GM12891 (cell line): ENCODE data around the gene RAB4B.
"Not testable (repeated sequence)": the region's sequence is repeated elsewhere in the genome, so short reads cannot be mapped to it uniquely, and the experiment has no call there.

Experiments used
- DNase-seq: peaks from one replicate; pipeline ENCODE4 v3.0.0; 2011; ENCODE audit warnings: low spot score; ENCODE audit not compliant: insufficient read length
- FAIRE-seq: peaks from 2 replicates; lab custom pipeline; 2011; peaks lifted over from hg19 to GRCh38; lab: Jason Lieb, UNC
- PAX5 ChIP-seq: IDR thresholded peaks from 2 replicates; pipeline ENCODE4 v1.6.1; 2011; ENCODE audit warnings: low read length, moderate library complexity, mild to moderate bottlenecking; ENCODE audit not compliant: insufficient read depth, severe bottlenecking
- POLR2A ChIP-seq: IDR thresholded peaks from 2 replicates; pipeline ENCODE4 v1.6.1; 2011; ENCODE audit warnings: low read depth, low read length, control low read depth
- POLR2AphosphoS5 ChIP-seq: IDR thresholded peaks from 2 replicates; pipeline ENCODE4 v1.6.1; 2011; ENCODE audit warnings: low read depth, low read length, control low read depth
- POU2F2 ChIP-seq: IDR thresholded peaks from 2 replicates; pipeline ENCODE4 v1.6.1; 2011; ENCODE audit warnings: low read depth, mild to moderate bottlenecking, control low read depth, low read length, moderate library complexity
- SPI1 ChIP-seq: IDR thresholded peaks from 2 replicates; pipeline ENCODE4 v1.6.1; 2011; ENCODE audit warnings: low read depth, low read length, control low read depth
- TAF1 ChIP-seq: IDR thresholded peaks from 2 replicates; pipeline ENCODE4 v1.6.1; 2011; ENCODE audit warnings: low read depth, low read length, control low read depth

RAB4B gene

GRCh38 chr19:40780582-40780981 is 2.5 kb downstream of the RAB4B start:
- FAIRE-seq (no peak), DNase-seq (no peak)
- TF ChIP-seq TAF1 = no peak
- TF ChIP-seq POLR2AphosphoS5 = no peak
- no peak for TF ChIP-seq POLR2A
- TF ChIP-seq PAX5 = no peak
- no peak for TF ChIP-seq POU2F2
- TF ChIP-seq SPI1 = no peak

DNA sequence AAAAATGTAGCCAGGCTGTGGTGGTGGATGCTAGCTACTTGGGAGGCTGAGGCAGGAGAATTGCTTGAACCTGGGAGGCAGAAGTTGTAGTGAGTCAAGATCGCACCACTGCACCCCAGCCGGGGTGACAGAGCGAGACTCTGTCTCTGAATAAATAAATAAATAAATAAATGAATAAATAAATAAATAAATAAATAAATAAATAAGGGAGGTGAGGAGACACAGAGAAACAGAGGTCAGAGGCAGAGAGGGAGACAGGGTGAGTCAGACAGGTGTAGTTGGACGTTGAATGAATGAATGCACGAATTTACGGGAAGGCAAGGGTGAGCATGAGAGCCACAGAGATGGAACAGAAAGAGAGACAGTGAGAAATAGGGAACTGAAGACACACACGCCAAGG is 3.1 kb downstream of the RAB4B start:
- TF ChIP-seq SPI1 (peak; percentile 31; the same call in 1 of the 2 replicates), POLR2AphosphoS5 (no peak), POLR2A (no peak)
- DNase-seq (no peak), FAIRE-seq (no peak)

GRCh38 chr19:40783711-40784110 is 5.7 kb downstream of the RAB4B start:
- FAIRE-seq = no peak
- DNase-seq = no peak
- no peak for TF ChIP-seq POLR2AphosphoS5
- TF ChIP-seq PAX5 = no peak
- no peak for TF ChIP-seq POLR2A
- TF ChIP-seq TAF1 = no peak
- TF ChIP-seq SPI1 = no peak
- no peak for TF ChIP-seq POU2F2

DNA sequence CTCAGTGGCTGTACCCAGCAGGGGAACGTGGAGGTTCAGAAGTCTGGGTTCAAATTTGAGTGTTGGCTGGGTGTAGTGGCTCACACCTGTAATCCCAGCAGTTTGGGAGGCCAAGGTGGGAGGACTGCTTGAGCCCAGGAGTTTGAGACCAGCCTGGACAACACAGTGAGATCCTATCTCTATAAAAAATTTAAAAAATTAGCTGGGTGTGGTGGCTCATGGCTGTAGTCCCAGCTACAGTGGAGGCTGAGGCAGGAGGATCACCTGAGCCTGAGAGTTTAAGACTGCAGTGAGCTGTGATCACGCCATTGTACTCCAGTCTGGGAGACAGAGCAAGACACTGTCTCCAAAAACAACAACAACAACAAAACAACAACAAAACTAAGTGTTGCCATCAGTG is 6.1 kb downstream of the RAB4B start:
- not testable (repeated sequence) for DNase-seq, FAIRE-seq

DNA sequence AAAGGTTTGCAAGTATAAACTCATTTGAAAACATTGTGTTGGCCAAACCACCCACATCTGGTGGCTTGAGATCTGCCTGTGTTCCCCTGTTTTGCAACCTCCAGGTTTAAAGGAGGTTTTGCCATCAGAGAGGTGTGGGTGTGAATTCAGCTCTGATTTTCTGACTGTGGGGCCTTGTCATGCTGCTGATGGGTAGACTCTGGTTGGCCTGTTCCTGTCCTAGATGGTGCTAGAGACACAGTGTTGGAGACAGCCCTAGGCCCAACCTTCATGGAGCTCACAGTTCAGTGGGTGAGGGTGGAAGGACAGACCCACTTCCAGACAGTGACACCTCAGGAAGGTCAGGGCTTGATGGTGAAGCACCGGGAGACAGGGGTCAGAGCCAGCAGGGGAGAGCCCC is 7.5 kb downstream of the RAB4B start:
- no peak for FAIRE-seq
- no peak for TF ChIP-seq PAX5
- TF ChIP-seq POU2F2 = no peak
- no peak for TF ChIP-seq POLR2A
- no peak for TF ChIP-seq POLR2AphosphoS5
- TF ChIP-seq SPI1 = no peak
- no peak for TF ChIP-seq TAF1
- no peak for DNase-seq

DNA sequence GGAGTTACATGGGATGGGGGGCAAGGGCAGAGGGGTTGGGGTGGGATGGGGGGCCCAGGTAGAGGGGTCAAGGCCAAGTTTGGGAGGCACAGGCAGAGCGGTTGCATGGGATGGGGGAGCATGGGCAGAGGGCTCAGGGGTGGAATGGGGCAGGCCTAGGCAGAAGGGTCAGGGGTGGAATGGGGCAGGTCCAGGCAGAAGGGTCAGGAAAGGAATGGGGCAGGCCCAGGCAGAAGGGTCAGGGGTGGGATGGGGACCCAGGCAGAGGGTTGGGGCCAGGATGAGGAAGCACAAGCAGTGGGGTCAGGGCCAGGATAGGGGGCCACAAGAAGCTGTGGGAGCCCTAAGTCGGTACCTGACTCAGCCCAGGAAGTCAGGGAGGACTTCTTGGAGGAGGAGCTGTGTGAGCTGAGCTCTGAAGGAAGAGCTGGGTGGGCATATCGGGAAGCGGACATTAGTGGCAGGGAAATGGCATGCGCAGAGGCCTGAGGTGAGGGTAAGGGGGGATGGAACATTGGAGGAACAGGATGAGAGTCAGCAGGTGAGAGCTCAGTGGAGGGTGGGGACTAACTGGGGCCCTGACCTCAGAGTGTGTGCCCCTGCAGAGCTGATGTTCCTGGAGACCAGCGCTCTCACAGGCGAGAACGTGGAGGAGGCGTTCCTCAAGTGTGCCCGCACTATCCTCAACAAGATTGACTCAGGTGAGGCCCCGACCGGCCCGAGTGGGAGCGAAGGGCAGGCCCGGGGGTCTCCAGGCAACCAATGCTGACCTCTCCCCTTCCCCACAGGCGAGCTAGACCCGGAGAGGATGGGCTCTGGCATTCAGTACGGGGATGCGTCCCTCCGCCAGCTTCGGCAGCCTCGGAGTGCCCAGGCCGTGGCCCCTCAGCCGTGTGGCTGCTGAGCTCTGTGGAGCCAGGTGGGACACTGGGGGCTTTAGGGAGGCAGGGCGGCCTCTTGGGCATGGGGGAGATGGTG is 8.3 kb downstream of the RAB4B start:
- TF ChIP-seq POLR2A = no peak
- no peak for TF ChIP-seq POU2F2
- TF ChIP-seq SPI1 = no peak
- no peak for TF ChIP-seq POLR2AphosphoS5
- no peak for TF ChIP-seq TAF1
- TF ChIP-seq PAX5 = no peak
- no peak for DNase-seq
- no peak for FAIRE-seq

DNA sequence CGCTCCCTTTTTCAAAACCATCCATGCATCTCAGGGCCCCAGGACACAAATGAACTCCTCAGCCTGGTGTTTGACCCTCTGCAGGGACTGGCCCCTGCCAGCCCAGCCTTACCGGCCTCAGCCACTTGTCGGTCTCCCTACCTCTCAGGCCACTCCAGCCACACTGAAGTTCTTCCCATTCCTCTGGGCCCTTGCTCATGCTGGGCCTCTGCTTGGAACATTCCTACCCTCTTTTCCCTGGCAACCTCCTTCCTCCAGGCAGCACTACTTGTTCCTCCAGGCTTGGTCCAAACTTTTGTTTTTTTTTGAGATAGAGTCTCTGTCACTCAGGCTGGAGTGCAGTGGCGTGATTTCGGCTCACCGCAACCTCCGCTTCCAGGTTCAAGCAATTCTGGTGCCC is 13.3 kb downstream of the RAB4B start:
- FAIRE-seq (no peak), DNase-seq (no peak)
- no peak for TF ChIP-seq POU2F2

DNA sequence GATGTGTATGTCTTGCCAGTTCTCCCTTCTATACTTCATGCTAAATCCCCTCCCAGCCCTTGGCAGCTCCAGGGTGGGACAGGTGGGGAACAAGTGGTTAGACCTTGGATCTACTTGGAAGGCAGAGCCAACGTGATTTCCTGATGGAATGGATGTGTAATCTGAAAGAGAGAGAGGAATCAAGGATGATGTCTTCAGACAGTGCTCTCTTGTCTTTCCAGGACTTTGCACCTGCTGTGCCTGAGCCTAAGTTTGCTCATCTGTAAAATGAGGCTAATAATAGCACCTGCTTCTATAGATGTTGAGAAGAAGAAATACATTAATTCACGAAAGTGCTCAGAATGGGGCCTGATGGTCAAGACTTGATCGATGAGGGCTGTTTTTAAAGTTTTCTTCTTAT is 13.9 kb downstream of the RAB4B start:
- no peak for TF ChIP-seq SPI1
- no peak for TF ChIP-seq TAF1
- TF ChIP-seq POLR2AphosphoS5 = no peak
- TF ChIP-seq POLR2A = no peak
- DNase-seq = no peak
- peak; percentile 59 for FAIRE-seq

GRCh38 chr19:40797166-40797962 is 19.3 kb downstream of the RAB4B start:
- FAIRE-seq (no peak), DNase-seq (no peak)
- TF ChIP-seq SPI1 (no peak), PAX5 (no peak), TAF1 (no peak), POLR2AphosphoS5 (no peak), POU2F2 (no peak), POLR2A (no peak)

DNA sequence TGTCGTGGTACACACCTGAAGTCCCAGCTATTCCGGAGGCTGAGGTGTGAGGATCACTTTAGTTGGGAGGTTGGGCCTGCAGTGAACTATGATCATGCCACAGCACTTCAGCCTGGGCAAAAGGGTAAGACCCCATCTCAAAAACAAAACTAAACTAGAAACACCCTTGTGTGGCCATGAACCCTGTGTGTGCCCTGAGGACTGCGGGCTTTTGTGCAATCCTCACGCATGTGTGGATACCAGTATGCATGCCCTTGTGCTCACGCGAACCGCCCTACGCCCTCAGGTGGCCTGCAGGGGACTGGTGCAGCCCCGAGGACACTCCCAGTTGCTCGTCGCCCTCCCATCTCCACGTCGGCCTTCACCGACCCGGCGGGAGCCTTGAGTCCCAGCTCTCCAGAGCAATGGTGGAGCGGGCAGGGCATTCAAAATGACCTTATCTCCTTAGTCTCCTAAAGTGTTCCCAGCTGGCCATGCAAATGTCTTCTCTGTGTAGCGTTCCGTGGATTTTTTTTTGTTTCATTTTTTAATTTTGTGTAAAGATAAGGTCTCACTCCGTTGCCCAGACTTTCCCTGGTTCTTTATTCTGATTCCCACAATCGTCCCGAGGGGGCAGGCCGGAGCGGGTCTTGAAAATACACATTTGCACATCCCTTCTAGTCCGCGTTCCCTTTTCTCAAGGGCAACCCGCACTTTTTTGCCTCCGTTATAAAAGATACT is 20.1 kb downstream of the RAB4B start:
- FAIRE-seq = no peak
- TF ChIP-seq PAX5 = no peak
- peak; percentile 73 for TF ChIP-seq POLR2A
- TF ChIP-seq POLR2AphosphoS5 = peak; percentile 61; the same call in 1 of the 2 replicates
- TF ChIP-seq POU2F2 = peak; percentile 84; the same call in 1 of the 2 replicates
- DNase-seq = peak; percentile 74
